ENCODE measurements around the gene GPR137B. TPM values are rescaled to one million over a fixed set of nuclear protein-coding genes. Genes with fewer than 3 reads are reported as not detected.
A peak's percentile ranks its signal among the peaks of the same experiment; 100 is the strongest.
"Not testable (repeated sequence)": the region's sequence is repeated elsewhere in the genome, so short reads cannot be mapped to it uniquely, and the experiment has no call there.

The GPR137B gene
- polyA plus RNA-seq, 4 donors: 19.2 to 48.7 (median 35.2) TPM

GRCh38 chr1:236158719-236159118 is 16.4 kb downstream of the GPR137B start:
- DNase-seq (ENCODE audit: low read depth in 4 of 4, low spot score in 3 of 4): no peak

GRCh38 chr1:236159704-236160539 is 17.6 kb downstream of the GPR137B start:
- DNase-seq (ENCODE audit: low read depth in 4 of 4, low spot score in 3 of 4): no peak

- no peak for DNase-seq (ENCODE audit: low read depth in 4 of 4, low spot score in 3 of 4)
These were observed 18.3 kb downstream of the GPR137B start for GRCh38 chr1:236160540-236161127.

- no peak for DNase-seq (ENCODE audit: low read depth in 4 of 4, low spot score in 3 of 4)
These were observed 18.9 kb downstream of the GPR137B start for GRCh38 chr1:236161230-236161629.

GRCh38 chr1:236161755-236162154 is 19.4 kb downstream of the GPR137B start:
- DNase-seq (ENCODE audit: low read depth in 4 of 4, low spot score in 3 of 4): not testable (repeated sequence)

GRCh38 chr1:236163463-236164153 is 21.3 kb downstream of the GPR137B start:
- no peak for DNase-seq (ENCODE audit: low read depth in 4 of 4, low spot score in 3 of 4)

GRCh38 chr1:236164273-236164672 is 21.9 kb downstream of the GPR137B start:
- no peak for DNase-seq (ENCODE audit: low read depth in 4 of 4, low spot score in 3 of 4)

- no peak for DNase-seq (ENCODE audit: low read depth in 4 of 4, low spot score in 3 of 4)
These were observed 23.1 kb downstream of the GPR137B start for GRCh38 chr1:236165238-236165981.

GRCh38 chr1:236166041-236166440 is 23.7 kb downstream of the GPR137B start:
- no peak for DNase-seq (ENCODE audit: low read depth in 4 of 4, low spot score in 3 of 4)

GRCh38 chr1:236167154-236167553 is 24.8 kb downstream of the GPR137B start:
- DNase-seq (ENCODE audit: low read depth in 4 of 4, low spot score in 3 of 4): no peak

- DNase-seq (ENCODE audit: low read depth in 4 of 4, low spot score in 3 of 4): no peak
These were observed 25.2 kb downstream of the GPR137B start for GRCh38 chr1:236167578-236167977.

- DNase-seq (ENCODE audit: low read depth in 4 of 4, low spot score in 3 of 4): no peak
These were observed 26.5 kb downstream of the GPR137B start for GRCh38 chr1:236168716-236169429.

GRCh38 chr1:236172041-236172579 is 29.8 kb downstream of the GPR137B start:
- DNase-seq (ENCODE audit: low read depth in 4 of 4, low spot score in 3 of 4): no peak

- no peak for DNase-seq (ENCODE audit: low read depth in 4 of 4, low spot score in 3 of 4)
These were observed 30.9 kb downstream of the GPR137B start for GRCh38 chr1:236173174-236173767.

GRCh38 chr1:236175642-236176336 is 33.5 kb downstream of the GPR137B start:
- no peak for DNase-seq (ENCODE audit: low read depth in 4 of 4, low spot score in 3 of 4)

- DNase-seq (ENCODE audit: low read depth in 4 of 4, low spot score in 3 of 4): peak in 1 of 4 donors; percentile 10
These were observed 34.3 kb downstream of the GPR137B start for GRCh38 chr1:236176337-236177336.

GRCh38 chr1:236179634-236180033 is 37.3 kb downstream of the GPR137B start:
- DNase-seq (ENCODE audit: low read depth in 4 of 4, low spot score in 3 of 4): no peak

- DNase-seq (ENCODE audit: low read depth in 4 of 4, low spot score in 3 of 4): no peak
These were observed 38.7 kb downstream of the GPR137B start for GRCh38 chr1:236181059-236181458.
